ENCODE data around the gene TNFAIP2.
A peak's percentile ranks its signal among the peaks of the same experiment; 100 is the strongest.

The TNFAIP2 gene

DNA sequence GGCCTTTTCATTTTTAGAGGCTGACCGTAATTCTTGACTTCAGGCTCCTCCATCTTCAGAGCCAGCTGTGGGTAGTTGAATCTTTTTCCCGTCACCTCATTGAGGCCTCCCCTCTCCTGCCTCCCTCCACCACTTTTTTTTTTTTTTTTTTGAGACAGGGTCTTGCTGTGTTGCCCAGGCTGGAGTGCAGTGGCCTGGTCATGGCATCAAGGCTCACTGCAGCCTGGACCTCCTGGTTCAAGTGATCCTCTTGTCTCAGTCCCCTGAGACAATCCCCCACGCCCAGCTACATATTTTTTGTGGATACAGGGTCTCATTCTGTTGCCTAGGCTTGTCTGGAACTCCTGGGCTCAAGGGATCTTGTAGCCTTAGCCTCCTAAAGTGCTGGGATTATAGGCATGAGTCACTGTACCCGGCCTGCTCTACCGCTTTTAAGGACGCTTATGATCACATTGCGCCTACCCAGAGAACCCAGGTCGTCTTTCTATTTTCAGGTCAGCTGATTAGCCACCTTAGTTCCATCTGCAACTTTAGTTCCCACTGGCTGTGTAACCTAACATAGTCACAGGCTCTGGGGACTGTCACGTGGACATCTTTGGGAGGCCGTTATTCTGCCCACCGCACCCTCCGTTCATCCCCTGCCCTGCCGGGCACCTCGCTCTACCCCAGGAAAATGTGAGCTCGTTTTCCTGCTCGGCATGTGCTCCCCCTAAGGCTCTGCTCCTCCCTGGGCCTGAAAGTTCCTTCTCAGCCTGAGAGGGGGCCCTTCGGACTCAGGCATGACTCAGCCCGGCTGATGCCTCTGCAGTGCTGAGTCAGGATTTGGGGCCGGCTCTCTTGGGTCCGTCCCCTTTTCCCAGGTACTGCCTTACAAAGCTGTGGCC, 13.4 kb downstream of the TNFAIP2 start:
- no peaks in the 10 kb centered on the region for H3K9me3 ChIP-seq (ENCODE audit: control insufficient read depth, insufficient read depth, low read length)
- peaks cover 4% of the 10 kb centered on the region; the same call in 1 of the 2 replicates for H3K4me1 ChIP-seq (ENCODE audit: insufficient read depth, low read length)
- H3K36me3 ChIP-seq (ENCODE audit: insufficient read depth, low read length), result 0 out of 2 replicates have a peak, but pooled peaks cover 4% of the 10 kb centered on the region
- no peak overlapping the region for H3K9ac ChIP-seq (ENCODE audit: low read depth, low read length)

DNA sequence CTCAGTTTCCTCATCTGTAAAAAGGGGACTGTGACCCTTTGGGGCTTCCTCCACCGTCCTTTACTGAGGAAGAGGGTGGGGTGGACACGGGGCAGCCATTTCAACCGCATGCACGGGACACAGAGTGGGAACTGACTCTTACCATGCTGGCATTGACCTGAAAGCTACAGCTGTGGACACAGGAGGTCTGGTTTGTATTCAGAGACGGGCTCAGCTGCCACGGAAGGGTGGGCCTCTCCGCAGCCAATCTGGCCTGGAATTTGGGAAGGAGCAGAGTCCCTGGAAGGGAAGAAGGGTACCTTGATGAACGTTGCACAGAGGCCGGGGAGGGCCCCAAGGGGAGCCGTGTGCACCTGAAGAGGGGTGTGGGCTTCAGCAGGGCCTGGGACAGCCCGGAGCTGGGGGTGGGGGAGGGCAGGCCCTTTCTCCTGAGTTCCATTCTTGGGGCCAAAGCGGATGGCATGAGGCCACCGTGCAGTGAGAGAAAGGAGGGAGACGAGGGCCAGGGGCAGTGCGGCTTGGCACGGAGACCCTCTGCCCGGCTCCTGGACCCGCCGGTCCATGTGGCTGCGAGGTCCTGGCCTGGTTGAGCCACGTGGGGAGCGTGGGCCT, 14.5 kb downstream of the TNFAIP2 start:
- H3K4me1 ChIP-seq (ENCODE audit: insufficient read depth, low read length), result peaks cover 4% of the 10 kb centered on the region; the same call in 1 of the 2 replicates
- H3K36me3 ChIP-seq (ENCODE audit: insufficient read depth, low read length), result 0 out of 2 replicates have a peak, but pooled peaks cover 3% of the 10 kb centered on the region
- H3K9ac ChIP-seq (ENCODE audit: low read depth, low read length), result no peak overlapping the region
- no peaks in the 10 kb centered on the region for H3K9me3 ChIP-seq (ENCODE audit: control insufficient read depth, insufficient read depth, low read length)

DNA sequence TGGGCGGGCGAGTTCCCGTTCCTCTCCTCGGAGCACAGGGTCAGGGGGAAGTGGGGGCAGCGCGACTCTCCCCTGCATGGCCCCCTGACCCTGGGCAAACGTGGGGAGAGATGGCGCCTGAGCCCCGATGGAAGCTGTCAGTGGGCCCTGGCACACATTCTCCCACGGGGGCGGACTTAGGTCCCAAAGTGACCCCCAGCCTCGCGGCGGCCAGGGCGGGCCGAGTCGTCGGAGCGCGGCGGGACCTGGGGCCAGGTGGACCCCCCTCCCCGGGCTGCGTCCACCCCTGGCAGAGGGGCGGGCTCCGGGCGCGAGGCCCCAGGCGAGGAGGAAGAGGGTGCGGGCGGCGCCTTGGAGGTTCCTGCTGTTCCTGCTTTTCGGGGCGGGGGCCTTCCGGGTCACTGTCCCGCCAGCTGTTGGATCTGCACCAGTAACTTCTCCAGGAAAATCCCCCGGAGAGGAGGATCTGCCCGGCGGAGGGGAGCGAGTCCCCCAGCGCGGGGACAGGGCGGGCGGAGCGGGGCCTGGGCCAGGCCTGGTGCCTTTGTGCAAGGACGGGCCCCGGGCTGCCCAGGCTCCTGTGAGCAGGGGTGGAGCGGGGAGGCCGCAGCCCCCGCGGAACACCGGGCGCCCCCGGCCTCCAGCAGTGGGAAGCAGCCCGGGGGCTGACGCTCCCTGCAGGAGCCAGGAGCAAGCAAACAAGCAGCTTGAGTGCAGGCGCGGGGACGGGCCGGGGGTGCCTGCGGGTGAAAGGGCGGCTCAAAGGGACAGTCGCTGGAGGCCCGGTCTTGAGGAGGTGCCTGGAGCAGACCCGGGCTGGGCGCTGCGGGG, 15.3 kb downstream of the TNFAIP2 start:
- peak overlapping the region; percentile 54 for H3K9ac ChIP-seq (ENCODE audit: low read depth, low read length)
- no peaks in the 10 kb centered on the region for H3K9me3 ChIP-seq (ENCODE audit: control insufficient read depth, insufficient read depth, low read length)
- peaks cover 4% of the 10 kb centered on the region; the same call in 1 of the 2 replicates for H3K4me1 ChIP-seq (ENCODE audit: insufficient read depth, low read length)
- no peaks in the 10 kb centered on the region for H3K36me3 ChIP-seq (ENCODE audit: insufficient read depth, low read length)

- Histone ChIP-seq H3K4me1 (ENCODE audit: insufficient read depth, low read length) (peaks cover 4% of the 10 kb centered on the region; the same call in 1 of the 2 replicates), H3K9ac (ENCODE audit: low read depth, low read length) (peak overlapping the region; percentile 54), H3K9me3 (ENCODE audit: control insufficient read depth, insufficient read depth, low read length) (no peaks in the 10 kb centered on the region), H3K36me3 (ENCODE audit: insufficient read depth, low read length) (no peaks in the 10 kb centered on the region)
Observed at GRCh38 chr14:103139132-103140025, 16.1 kb downstream of the TNFAIP2 start.

DNA sequence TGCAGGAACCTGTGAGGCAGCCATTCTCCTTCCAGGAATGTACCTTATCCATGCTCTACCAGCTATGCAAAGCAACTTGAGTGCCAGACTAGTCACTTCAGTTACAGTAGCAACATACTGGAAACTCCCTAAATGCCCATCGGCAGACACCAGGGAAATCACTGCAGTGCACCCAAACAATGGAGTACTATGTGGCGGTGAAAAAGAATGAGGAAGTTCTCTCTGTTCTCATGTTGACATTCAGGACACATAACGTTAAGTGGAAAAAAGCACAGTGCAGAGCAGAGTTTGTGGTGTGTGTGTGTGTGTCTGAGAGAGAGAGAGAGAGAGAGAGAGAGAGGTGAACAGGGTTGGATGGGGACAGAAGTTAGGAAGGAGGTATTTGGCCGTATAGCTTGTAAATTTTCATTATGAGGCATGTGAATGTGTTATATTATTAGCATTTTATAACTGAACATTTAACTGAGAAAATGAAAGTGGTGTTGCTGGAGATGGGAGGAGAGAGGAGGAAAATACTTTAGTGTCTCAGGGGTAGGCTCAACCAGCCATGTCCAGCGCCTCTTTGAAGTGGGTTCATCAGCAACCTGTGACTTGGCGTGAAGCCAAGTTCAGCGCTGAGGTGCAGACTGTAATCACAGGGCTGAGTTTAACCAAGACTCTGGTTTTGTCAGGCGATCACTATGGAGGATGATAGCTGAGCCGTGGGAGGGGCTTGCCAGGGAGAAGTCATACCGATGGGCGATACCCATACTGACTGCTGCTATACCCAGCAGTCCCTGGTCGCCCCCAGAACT, 17.3 kb downstream of the TNFAIP2 start:
- Histone ChIP-seq H3K36me3 (ENCODE audit: insufficient read depth, low read length) (no peaks in the 10 kb centered on the region), H3K9ac (ENCODE audit: low read depth, low read length) (no peak overlapping the region), H3K4me1 (ENCODE audit: insufficient read depth, low read length) (peaks cover 4% of the 10 kb centered on the region; the same call in 1 of the 2 replicates), H3K9me3 (ENCODE audit: control insufficient read depth, insufficient read depth, low read length) (no peaks in the 10 kb centered on the region)

- peaks cover 4% of the 10 kb centered on the region; the same call in 1 of the 2 replicates for H3K4me1 ChIP-seq (ENCODE audit: insufficient read depth, low read length)
- H3K9ac ChIP-seq (ENCODE audit: low read depth, low read length), result no peak overlapping the region
- H3K9me3 ChIP-seq (ENCODE audit: control insufficient read depth, insufficient read depth, low read length), result no peaks in the 10 kb centered on the region
- H3K36me3 ChIP-seq (ENCODE audit: insufficient read depth, low read length), result no peaks in the 10 kb centered on the region
Observed at GRCh38 chr14:103141117-103141796, 18.0 kb downstream of the TNFAIP2 start.

DNA sequence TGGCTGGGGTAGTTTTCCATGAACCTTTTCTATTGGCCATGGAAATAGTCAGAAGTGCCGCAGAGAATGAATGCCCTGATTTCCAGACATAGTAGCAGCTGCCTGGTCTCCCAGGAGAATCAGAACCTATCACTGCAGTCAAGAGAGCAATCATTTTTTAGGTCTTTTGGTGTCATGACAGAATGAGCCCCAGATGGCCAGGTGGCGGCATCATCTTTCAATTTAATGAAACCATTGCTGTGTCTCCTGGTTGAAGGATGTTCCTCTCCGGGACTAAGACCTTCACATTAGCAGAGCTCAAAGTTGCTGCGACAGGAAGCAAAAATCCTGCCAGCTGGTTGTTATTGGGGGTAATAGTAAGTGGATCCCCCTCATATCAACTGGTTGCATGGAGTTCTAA, 18.8 kb downstream of the TNFAIP2 start:
- Histone ChIP-seq H3K36me3 (ENCODE audit: insufficient read depth, low read length) (no peaks in the 10 kb centered on the region), H3K9me3 (ENCODE audit: control insufficient read depth, insufficient read depth, low read length) (no peaks in the 10 kb centered on the region), H3K4me1 (ENCODE audit: insufficient read depth, low read length) (peaks cover 4% of the 10 kb centered on the region; the same call in 1 of the 2 replicates), H3K9ac (ENCODE audit: low read depth, low read length) (no peak overlapping the region)

- no peaks in the 10 kb centered on the region for H3K36me3 ChIP-seq (ENCODE audit: insufficient read depth, low read length)
- peaks cover 4% of the 10 kb centered on the region; the same call in 1 of the 2 replicates for H3K4me1 ChIP-seq (ENCODE audit: insufficient read depth, low read length)
- H3K9me3 ChIP-seq (ENCODE audit: control insufficient read depth, insufficient read depth, low read length), result no peaks in the 10 kb centered on the region
- no peak overlapping the region for H3K9ac ChIP-seq (ENCODE audit: low read depth, low read length)
Observed at GRCh38 chr14:103142721-103143302, 19.6 kb downstream of the TNFAIP2 start.

DNA sequence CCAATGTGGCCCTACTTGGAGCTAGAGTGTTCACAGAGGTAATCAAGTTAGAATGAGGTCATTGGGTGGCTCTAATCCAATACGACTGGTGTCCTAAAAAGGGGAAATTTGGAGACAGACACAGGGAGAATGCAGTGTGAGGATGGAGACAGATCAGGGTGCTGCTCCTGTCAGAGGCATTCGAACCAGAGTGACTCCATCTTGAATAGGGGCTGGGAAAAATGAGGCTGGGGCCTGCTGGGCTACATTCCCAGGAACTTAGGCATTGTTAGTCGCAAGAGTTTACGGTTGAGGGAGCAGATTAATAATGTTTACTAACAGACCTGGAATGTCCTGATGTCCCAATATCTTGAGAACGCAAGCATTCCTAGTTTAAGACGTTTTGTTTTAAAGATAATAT, 20.2 kb downstream of the TNFAIP2 start:
- Histone ChIP-seq H3K4me1 (ENCODE audit: insufficient read depth, low read length) (peaks cover 4% of the 10 kb centered on the region; the same call in 1 of the 2 replicates), H3K36me3 (ENCODE audit: insufficient read depth, low read length) (no peaks in the 10 kb centered on the region), H3K9me3 (ENCODE audit: control insufficient read depth, insufficient read depth, low read length) (no peaks in the 10 kb centered on the region)

DNA sequence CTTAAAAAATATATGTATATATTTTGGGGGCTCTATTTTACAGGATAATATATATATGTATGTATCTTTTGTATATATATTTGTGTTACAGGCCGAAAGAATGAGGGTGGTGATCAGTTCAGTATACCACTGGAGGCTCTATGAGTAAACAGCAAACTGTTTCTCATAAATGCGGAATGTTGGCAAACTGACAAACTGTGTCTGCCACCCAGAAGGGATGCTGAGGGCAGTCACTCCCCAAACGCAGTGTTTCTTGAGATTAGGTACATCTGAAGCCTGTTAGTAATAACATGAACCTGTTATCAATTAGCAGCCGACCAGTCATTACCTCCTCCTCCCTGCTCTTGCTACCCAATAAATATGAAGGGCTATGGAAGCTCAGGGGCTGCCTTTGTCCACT, 20.8 kb downstream of the TNFAIP2 start:
- Histone ChIP-seq H3K4me1 (ENCODE audit: insufficient read depth, low read length) (peaks cover 4% of the 10 kb centered on the region; the same call in 1 of the 2 replicates), H3K36me3 (ENCODE audit: insufficient read depth, low read length) (no peaks in the 10 kb centered on the region), H3K9me3 (ENCODE audit: control insufficient read depth, insufficient read depth, low read length) (no peaks in the 10 kb centered on the region), H3K9ac (ENCODE audit: low read depth, low read length) (no peak overlapping the region)

More for the DNA sequence above, 20.2 kb downstream of the TNFAIP2 start:
- H3K9ac ChIP-seq (ENCODE audit: low read depth, low read length), result no peak overlapping the region

DNA sequence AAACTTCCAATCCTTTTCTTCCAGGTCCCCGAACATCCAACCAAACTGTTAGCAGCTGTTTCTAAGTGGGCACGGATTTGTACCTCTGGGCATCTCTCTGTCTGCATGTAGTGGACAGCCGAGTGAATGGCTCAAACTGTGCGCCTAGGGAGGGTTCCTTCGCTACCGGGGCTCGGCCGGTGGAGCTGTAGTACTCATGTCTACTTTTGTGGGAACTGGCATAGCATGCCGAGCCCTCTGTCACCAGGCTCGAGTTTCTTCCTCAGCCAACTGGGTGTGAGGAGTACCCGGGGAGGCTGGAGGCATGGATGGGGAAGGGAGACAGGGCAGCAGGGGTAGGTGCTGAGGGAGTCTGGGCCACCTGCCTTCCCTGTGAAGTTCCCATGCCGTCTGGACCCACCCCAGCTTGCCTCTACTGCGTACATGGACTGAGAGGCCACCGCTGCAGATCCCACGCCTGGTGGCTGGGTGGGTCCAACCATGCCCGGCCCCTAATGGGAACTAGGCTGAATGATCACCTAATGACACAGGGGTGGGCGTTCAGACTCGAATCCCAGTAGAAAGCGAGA, 23.0 kb downstream of the TNFAIP2 start:
- Histone ChIP-seq H3K9me3 (ENCODE audit: control insufficient read depth, insufficient read depth, low read length) (no peaks in the 10 kb centered on the region), H3K4me1 (ENCODE audit: insufficient read depth, low read length) (no peaks in the 10 kb centered on the region), H3K36me3 (ENCODE audit: insufficient read depth, low read length) (no peaks in the 10 kb centered on the region), H3K9ac (ENCODE audit: low read depth, low read length) (no peak overlapping the region)

Measured in ES-I3 (cell line).